GM21576 (cell line): Measurements from ENCODE around the gene DACT2.
"Not testable (repeated sequence)": the region's sequence is repeated elsewhere in the genome, so short reads cannot be mapped to it uniquely, and the experiment has no call there.

ENCODE experiments used
- ATAC-seq: cut with Tn5 transposase; IDR thresholded peaks from one replicate; pipeline ENCODE4 v1.9.1; 2021; ENCODE audit warnings: mild to moderate bottlenecking, moderate library complexity; ENCODE audit not compliant: unreplicated experiment

Gene DACT2, protein sequence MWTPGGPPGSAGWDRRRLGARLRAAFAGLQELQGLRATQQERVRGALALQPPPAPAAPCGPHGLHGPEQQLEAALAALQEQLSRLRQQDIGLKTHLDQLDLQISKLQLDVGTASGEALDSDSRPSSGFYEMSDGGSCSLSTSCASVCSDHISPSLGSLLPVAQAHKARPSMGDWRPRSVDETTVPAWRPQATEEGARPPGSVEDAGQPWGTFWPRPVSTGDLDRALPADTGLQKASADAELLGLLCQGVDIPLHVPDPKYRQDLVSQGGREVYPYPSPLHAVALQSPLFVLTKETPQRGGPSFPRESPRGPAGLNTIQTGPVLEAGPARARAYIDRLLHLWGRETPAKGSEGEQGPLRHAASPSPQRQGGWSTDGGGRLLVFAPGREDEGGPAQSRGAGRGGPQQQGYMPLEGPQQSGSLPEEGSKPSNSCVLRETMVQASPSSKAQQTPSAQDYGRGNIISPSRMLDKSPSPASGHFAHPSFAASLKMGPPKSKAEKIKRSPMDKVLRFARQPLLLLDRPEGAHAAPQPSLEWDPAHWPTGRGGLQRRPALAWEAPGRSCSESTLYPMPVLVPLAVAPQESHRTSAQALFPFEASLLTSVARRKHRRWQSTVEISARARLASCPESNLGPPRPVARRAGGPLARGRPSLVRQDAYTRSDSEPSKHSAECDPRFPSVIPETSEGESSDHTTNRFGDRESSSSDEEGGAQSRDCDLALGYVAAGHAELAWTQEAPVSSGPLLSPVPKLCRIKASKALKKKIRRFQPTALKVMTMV

DNA sequence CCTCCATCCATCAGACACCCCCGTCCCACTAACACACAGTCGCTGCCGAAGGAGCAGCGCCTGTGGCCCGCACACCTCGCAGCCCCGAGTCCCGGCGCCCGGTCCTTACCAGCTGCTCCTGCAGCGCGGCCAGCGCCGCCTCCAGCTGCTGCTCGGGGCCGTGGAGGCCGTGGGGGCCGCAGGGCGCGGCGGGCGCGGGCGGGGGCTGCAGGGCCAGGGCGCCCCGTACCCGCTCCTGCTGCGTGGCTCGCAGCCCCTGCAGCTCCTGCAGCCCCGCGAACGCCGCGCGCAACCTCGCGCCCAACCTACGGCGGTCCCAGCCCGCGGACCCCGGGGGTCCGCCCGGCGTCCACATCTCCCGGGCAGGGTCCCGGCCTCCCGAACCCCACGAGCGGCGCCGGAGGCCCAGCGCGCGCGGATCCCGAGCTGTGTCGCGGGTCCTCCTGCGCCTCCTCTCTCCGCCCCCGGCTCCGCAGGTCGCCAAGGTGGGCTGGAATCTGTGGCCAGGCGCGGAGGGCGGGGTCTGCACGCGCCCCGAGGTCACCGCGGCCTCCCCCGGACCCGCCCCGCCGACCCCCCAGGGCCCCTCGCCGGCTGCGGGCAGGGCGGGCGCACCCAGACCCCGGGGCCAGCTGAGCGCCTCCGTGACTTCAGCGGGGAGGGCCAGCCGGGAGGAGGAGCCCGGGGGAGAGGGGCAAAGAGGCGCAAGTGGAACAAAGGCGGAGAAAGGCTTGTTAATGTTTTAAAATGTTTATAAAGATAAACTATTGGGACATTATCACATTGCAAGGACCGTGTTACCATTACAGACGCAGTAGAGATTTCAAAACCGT, at the start of gene DACT2:
Gene DACT2, minus strand, starts transcription at position 499 of the 833 bp plus-strand sequence. Its CDS starts 144 bp downstream, at position 355.
- no peak for ATAC-seq

DNA sequence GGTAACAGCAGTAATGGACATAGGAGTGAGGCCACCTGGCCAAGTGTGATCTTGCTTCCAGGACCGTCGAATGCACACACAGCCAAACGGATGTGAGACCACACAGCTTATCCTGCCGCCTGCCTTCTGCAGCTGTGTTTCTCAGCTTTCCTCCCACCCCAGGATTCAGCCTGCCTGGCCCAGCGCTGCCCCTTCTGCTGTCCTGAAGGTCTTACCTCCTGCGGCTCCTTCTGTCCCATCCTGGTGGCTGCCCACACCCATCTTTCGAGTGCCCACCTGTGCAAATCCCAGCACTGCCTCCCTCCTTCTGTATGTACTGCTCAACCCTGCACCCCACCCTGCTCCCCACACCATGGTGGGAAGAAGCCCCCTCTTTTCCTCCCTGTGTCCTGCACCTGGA, 49.4 kb upstream of the DACT2 start:
- ATAC-seq = no peak

DNA sequence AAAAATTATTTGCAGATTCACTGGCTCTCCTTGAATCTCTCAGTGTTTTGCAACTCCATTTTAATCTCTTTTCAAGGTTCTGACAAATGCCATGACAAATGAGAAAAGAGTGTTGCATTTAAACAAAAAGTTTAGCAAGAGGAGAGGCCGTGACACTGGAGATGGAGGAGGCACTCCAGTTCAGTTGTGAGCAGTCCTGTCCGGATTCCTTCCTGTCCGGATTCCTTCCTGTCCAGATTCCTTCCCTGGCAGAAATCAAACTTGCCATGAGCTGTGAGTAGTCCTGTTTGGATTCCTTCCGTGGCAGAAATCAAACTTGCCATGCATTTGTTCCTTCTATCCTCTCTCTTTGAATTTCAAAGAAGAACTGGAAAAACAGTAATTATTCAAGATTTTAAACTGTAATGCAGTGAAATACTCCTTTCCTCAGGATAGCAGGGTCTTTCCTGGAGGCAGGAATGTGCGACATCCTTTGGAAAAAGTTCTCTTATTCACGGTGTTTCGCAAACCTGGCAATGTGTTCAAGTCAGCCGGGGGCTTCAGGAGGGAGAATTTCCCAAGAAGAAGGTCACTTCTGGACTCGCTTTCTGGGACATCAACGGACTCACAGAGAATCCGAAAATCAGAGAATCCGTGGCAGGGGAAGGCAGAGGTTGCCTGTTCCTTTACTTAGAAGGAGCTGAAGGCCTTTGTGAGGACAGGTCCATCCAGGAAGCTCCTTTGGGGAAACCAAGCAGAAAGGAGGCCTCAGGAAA, 48.7 kb upstream of the DACT2 start:
- no peak for ATAC-seq

DNA sequence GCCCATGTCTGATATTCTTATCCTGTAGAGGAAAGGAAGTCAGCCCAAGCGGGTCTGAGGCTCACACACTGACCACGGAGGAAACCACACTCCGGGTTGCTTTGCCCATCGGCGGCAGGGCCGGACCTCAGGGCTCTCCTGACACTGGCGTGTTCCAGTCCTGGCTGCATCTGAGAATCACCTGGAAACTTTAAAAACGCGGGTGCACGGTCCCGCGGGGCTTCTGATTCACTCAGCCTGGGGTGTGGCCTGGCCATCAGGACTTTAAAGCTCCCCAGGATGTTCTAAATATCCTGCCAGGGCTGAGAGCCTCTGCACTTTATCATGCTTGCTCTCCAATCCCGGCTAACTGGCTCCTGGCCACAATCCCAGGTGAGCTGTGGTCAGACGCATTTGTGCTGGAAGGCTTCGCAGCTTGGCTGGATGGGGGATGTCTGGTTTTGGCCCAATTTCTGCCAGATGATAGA, 47.7 kb upstream of the DACT2 start:
- ATAC-seq = no peak

DNA sequence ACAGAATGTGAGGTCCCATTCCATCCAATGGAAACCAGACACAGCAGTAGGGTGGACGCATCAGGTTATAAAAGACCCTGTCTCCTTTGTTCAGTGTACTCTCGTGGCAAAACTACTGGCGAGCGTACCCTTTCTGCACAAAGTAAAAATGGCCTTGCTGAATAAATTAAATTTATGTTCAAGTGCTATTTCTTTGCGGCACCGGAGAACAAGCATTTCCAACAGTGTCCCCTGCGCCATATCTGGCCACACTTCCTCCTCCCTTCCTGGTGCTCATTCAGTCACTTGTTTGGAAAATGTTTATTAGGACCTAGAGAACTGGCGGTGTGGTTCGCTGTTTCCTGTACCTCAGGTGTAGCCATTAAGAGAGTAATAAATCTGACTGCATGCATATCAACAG, 46.9 kb upstream of the DACT2 start:
- no peak for ATAC-seq

DNA sequence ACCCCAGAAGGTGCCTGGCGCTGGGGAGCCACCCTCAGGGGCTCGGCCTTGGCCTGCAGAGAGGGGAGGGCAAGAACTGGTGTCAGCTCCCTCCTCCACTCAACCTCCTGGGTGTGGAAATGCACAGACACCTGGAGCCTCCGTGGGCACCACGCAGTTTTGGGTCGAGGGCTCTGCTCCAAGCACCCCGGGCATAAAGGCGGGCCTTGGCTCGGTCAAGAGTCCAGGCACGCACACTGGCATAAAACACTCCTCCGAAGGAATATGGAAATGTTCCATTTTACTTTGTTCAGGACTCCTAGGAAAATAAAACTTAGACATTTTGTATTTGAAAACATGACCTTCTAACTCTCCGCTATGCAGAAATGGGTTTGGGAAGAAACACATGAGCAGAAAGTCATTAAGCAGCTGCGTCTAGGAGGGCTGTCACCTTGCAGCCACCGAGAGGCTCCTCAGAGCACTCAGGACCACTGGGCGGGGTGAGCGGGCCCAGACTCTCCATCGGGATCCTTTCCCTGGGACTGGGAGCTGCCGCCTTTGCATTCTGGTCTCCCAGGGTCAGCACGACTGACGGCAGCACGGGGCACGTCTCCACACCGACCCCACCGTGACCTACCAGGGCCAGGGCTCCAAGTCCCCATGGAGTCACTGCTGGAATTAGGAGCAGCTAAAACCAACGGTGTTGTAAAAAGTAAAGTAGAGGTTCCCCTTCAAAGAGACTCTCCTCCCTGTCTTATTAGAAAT, 46.0 kb upstream of the DACT2 start:
- ATAC-seq = no peak

DNA sequence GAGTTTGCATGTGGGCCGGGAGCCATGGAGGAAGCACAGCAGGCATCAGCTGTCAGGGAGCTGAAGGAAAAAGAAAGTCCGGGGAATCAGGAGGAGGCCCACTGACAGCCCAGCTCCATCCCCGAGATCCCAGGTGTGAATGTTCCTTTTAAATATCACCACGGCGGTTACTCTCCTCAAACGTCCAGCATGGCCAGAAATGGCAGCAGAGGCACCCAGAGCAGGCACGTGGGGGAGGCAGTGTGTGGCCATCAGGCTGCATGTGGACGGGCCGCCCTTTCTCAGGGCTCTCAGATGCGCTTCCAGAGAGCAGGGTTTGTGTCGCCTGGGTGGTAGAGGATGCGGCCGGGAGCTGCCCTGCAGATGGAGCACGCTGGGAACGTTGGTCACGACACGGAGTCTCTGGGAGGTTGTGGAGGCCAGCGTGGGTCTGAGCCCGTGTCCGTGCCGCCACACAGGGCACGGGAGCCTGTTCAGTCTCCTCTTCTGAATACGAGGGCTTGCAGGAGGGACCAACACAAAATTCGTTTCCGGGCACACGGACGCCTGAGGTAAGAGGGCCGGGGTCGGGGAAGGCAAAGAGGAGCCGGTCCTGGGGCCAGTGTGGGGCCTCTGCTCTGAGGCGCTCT, 45.3 kb upstream of the DACT2 start:
- no peak for ATAC-seq

DNA sequence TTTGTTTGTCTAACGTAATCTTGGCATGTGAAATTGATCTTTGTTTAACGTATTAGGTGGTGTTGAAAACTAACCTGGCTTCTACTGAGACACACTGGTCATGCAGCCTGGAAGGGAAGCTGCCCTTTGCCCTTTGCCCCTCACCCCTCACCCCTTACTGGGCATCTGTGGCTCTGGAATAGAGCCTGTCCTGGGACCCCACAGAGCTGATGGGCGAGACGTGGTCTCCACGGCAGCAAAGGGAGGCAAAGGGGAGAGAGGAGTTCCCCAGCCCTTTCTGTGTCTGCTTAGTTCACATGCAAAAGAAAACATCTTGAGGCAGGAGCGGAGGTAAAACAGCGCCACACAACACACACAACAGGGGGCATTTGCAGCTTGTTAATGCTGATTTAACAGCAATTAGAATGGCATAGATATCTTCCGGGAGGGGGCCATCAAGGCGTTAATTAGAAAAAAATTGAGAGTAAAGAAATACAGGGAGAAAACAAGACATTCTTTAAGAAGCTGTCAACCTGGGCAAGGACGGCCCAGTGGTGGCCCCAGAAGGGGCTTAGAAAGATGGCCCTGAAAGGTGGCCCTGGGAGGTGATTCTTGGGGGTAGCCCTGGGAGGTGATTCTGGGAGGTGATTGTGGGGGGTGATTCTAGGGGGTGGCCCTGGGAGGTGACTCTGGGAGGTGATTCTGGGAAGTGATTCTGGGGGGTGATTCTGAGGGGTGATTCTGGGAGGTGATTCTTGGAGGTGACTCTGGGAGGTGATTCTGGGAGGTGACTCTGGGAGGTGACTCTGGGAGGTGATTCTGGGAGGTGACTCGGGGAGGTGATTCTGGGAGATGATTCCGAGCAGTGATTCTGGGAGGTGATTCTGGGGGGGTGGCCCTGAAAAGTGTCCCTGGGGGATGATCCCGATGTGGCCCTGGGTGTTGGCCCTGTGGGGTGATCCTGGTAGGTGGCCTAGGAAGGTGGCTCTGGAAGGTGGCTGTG, 44.5 kb upstream of the DACT2 start:
- ATAC-seq = no peak

DNA sequence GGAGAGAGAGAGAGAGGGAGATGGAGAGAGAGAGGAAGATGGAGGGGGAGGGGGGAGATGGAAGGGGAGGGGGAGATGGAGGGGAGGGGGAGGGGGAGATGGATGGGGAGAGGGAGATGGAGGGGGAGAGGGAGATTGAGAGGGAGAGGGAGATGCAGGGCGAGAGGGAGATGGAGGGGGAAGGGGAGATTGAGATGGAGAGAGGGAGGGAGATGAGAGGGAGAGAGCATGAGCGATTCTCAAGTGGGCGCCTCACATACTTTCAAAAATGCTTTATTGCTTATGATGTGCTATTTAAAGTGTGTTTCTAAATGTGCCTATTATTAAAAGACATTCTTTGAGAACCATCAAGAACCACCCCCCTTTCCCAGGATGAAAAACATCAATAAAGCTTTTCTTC, 43.7 kb upstream of the DACT2 start:
- ATAC-seq = no peak

DNA sequence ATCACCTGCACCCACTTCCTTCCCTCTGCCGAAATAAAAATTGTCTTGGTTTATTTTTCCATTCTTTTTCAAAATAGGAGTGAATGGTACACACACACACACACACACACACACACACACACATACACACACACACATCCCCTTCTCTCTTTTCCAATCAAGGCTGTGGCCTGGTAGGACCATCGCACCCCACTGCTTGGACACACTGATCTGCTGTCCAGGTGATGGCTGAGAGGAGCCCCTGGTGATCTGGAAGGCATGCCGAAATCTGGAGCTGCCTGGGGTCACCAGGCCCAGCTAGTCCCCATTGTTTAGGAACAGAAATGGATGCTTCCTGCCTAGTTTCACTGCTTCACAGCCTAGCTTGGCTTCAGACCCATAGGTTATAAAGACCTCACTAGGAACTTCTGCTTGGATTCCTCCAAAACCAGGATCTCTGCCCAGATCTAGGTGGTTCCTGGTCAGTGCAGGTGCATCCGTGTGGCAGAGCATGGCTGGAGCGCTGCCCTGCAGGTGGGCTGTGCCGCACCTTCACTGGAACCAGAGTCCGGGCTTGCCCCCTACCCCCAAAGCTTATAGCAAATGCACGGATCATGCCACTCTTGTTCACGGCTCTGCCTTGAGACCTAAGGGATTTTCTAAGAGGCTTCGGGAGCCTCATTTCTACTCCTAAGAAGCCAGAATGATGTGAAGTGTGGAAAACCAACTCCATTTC, 42.9 kb upstream of the DACT2 start:
- ATAC-seq = no peak

DNA sequence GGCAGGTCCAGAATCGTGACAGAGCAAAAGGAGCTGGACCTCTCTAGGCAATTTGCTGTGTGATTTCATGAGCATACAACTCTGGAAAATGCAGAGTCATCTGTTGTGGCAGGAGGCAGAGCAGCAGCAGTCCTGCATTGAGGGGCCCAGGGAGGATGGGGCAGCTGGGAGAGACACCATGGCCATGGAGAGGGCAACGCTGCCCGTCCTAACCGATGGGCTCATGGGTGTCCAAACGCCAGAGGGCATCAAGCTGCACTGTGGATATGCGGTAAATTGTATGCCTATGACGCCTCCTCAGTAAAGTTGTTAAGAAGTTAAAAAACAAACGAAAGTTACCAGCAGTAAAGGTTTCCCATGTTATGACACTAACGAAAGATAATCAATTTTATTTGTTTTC, 42.2 kb upstream of the DACT2 start:
- no peak for ATAC-seq

DNA sequence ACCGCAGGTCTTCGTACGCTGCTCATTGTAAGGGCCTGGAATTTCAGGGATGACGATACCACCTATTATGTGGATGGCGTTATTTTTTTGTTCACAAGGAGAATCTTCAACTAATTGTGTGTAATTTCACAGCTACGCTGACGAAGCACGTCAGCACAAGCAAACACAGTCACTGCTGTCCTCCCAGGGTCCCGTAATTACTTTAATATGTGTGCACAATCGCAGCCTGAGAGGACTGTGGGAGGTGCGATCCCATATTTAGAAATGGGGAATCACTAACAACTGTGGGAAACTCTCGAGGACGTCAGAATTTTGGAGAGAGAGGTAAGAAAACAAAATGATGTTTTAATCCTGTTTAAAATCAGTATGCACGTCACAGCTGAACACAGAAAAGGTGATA, 40.2 kb upstream of the DACT2 start:
- ATAC-seq = no peak

DNA sequence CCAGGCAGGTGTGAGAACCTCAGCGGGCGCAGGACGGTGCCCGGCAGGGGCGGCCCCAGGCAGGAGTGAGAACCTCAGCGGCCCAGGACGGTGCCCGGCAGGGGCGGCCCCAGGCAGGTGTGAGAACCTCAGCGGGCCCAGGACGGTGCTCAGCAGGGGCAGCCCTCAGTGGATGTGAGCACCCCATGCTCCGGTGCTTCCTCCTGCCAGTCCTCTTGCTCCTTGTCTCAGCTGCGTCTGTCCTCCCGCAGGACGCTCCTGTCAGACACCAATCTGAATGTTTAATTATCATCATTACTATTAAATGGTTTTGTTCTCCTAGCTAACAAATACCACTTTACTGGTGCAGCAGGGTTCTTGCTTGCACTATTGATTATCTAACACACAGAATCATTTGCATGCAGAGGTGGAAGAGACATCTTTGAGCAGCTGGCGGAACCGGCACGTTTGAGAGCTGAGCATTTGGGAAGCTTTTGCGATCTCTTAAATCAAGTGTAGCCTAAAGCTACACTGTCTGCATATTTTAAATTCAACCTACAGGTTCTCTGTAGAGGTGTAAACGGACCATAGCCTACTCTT, 39.4 kb upstream of the DACT2 start:
- no peak for ATAC-seq

DNA sequence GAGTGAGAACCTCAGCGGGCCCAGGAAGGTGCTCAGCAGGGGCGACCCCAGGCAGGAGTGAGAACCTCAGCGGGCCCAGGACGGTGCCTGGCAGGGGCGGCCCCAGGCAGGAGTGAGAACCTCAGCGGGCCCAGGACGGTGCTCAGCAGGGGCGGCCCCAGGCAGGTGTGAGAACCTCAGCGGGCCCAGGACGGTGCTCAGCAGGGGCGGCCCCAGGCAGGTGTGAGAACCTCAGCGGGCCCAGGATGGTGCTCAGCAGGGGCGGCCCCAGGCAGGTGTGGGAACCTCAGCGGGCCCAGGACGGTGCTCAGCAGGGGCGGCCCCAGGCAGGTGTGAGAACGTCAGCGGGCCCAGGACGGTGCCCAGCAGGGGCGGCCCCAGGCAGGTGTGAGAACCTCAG, 37.3 kb upstream of the DACT2 start:
- ATAC-seq = not testable (repeated sequence)

DNA sequence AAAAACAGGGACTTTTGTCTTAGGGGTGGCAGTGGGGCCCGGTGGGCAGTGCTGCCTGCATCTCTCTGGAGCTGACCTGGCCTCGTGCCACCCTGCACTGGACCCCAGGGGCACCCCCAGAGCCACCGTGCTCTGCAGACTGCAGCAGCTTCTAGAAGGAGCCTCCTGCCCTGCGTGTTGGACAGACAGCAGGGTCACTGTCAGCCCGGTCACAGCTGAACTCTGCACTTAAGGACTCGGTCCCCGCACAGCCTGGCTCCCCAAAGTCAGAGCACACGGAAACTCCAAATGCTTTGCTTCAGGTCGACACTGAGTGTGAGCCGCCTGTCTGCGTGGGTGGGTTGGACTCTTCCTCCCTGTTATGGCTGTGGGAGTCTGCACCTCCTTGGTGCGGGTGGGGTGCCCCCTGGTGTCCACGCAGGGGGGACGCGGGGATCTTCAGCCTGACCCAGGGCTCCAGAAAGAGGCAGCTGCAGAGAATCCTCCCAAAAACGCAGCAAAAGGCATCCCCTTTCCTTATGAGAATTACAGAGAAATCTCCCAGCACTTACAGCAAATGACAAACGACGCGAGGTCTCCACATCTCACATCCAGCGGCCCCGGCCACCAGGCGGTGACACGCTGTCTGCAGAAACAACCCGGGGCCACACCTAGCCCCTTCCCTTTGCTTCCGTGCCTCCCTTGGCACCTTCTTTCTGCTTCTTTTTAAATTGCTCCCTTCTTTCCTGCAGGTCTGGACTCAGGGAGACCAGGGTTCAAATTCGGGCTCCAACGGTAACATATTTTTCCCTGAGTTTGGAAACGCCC, 36.3 kb upstream of the DACT2 start:
- no peak for ATAC-seq

DNA sequence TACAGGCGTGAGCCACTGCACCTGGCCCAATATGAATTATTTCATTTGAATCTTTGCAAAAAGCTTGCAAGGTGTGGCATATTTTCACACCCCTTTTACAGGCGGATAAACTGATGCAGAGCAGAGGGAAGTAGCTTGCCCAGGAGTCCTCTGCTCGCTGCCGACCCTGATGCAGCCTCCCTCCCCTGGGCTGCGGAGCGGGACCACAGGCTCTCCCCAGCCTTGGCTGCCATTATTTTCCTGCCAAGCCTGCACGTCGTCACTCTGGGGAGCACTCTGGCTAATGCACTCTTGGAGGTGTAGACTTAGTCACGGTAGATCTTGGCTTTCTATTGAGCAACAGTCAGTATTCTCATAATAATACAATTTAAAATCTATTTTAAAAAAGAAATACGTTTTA, 34.8 kb upstream of the DACT2 start:
- ATAC-seq = no peak
